ENCODE results near the gene WNT7B. TPM values are rescaled to one million over a fixed set of nuclear protein-coding genes. Genes with fewer than 3 reads are reported as not detected.
"Not testable (repeated sequence)": the region's sequence is repeated elsewhere in the genome, so short reads cannot be mapped to it uniquely, and the experiment has no call there.

The WNT7B gene
- total RNA-seq, 2 donors from 2014 or later, result not detected

DNA sequence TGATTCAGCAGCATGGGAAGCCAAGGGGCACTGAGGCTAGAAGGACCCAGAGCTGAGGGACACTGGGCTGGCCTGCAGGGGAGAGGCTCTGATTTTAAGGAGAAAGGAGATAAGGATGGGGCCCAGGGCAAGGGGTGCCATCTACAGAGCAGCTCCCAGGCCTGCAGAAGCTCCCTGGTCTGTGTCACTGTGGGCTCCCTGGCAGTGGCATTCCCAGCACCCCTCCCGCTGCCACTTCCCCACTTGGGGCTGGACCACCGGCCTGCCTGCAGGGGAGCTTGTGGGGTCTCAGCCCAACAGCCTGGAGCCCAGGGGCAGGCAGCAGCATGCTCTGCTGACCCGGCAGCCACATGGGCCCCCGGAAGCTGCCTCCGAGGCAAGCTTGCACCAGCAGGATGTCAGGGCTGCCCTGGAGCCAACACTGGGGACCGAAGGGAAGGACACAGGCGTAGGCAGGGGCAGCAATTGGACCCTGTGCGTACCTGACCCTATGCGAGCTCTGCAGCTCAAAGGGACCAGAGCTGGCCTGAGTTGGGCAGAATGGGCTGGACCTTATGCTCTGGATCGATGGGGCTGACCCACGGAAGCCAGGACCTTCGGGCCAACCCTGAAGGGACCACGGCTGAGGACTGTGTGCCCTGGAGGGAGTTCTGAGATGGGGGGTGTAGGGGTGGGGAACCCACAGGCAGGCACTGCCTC is 35.4 kb upstream of the WNT7B start:
- Mint-ChIP-seq H3K27me3 (no peaks in the 10 kb centered on the region), H3K9me3 (no peaks in the 10 kb centered on the region), H3K36me3 (no peaks in the 10 kb centered on the region), H3K27ac (no peak overlapping the region), H3K4me3 (no peak overlapping the region), H3K4me1 (ENCODE audit: low read depth in 2 of 2) (peaks cover 0 to 5% of the 10 kb centered on the region in 2 donors)
- no peak for DNase-seq (ENCODE audit: low spot score)
- no peak for ATAC-seq

DNA sequence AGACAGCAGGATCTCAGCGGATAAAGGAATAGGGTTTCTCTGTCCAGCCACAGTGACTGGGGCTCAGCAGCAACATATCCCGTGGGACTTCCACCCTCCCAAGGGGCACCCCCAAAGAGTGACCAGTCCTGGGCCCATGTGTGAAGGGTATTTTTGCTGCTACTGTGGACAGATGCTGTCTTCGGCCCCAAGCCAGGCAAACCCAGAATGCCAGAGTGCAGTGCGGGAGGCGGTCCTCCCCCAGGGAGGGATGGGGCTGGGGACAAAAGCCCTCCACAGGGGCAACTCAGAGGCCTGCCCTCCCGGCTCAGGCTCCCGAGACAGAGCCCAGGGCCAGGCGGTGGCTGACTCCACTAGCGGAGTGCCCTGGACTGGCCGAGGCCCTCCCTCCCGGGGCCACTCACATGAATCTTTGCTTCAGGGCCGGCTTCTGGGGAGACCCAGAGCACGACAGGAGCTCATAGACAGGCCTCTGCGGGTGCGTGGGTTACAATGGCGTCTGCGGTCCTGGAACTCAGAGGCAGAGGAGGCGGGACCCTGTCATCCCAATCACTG is 34.7 kb upstream of the WNT7B start:
- DNase-seq (ENCODE audit: low spot score), result no peak

DNA sequence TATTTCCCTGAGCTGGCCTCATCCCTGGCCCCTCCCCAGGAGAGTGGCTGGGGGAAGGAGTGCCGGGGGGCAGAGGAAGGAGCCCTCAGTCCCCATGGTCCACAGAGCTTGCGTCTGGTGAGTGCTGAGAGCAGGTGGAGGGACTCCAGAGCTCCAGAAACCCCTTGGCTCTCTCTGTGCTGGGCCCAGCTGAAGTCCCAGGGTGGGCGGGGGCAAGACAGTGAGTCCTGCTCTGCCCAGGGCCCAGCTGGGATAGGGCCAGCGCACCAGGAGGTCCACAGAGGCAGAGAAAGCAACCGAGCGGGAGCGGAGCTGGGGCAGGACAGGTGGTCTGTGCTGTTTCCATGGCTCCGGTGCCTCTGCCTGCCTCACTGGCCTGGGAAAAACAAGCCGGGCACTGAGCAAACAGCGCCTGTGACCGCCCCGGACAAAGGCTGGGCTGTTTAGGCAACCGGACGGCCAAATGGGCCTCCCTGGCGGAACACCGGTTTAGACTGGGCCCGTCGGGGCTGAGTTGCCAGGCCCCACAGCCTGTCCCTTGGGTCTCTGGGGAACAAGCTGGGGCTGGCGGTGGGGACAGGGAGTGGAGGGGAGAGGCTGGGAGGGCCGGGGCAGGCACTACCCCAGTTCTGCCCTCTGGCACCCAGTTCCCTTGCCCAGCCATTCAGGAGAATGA is 34.1 kb upstream of the WNT7B start:
- no peak for DNase-seq (ENCODE audit: low spot score)
- no peak for ATAC-seq
- Mint-ChIP-seq H3K4me1 (ENCODE audit: low read depth in 2 of 2) (peaks cover 0 to 7% of the 10 kb centered on the region in 2 donors), H3K9me3 (no peaks in the 10 kb centered on the region), H3K4me3 (no peak overlapping the region), H3K27ac (no peak overlapping the region), H3K27me3 (no peaks in the 10 kb centered on the region), H3K36me3 (no peaks in the 10 kb centered on the region)

More for the DNA sequence above, 34.7 kb upstream of the WNT7B start:
- Mint-ChIP-seq H3K9me3 (no peaks in the 10 kb centered on the region), H3K27me3 (no peaks in the 10 kb centered on the region), H3K27ac (no peak overlapping the region), H3K4me3 (no peak overlapping the region), H3K4me1 (ENCODE audit: low read depth in 2 of 2) (peaks cover 0 to 5% of the 10 kb centered on the region in 2 donors), H3K36me3 (no peaks in the 10 kb centered on the region)
- no peak for ATAC-seq

DNA sequence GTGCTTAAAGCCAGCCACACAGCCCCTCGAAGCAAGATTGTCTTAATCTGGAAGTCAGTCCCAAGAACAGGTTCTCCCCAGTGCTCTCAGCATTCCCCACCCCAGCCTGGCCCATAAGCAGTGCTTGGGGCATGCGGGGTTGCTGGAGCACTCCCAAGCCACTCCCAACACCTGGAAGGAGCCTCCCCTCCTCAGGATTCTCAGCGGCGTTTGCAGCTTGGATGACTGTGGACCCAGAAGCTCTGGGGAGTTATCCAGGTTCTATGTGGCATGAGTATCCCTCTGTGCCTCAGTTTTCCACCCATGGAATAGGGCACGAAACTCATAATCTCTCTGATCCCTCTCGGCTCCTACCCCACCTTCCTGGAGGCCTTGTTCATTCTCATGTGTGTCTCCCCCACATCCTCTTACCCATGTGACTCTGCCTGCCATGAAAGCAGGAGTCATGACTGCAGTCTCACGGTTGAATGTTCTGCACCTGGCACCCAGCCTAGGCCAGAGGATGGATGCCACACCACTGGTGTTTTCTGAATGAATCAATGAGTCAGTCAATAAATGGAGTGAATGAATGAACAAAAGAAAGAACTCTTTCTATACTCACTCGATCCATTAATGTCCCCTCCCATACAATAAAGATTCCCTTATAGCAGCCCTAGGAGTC is 33.4 kb upstream of the WNT7B start:
- no peaks in the 10 kb centered on the region for H3K9me3 Mint-ChIP-seq
- H3K4me3 Mint-ChIP-seq, result no peak overlapping the region
- H3K36me3 Mint-ChIP-seq, result no peaks in the 10 kb centered on the region
- no peak for DNase-seq (ENCODE audit: low spot score)
- H3K4me1 Mint-ChIP-seq (ENCODE audit: low read depth in 2 of 2), result peaks cover 0 to 9% of the 10 kb centered on the region in 2 donors
- H3K27me3 Mint-ChIP-seq, result no peaks in the 10 kb centered on the region
- H3K27ac Mint-ChIP-seq, result peak overlapping the region in 1 of 2 donors; percentile 55
- no peak for ATAC-seq

DNA sequence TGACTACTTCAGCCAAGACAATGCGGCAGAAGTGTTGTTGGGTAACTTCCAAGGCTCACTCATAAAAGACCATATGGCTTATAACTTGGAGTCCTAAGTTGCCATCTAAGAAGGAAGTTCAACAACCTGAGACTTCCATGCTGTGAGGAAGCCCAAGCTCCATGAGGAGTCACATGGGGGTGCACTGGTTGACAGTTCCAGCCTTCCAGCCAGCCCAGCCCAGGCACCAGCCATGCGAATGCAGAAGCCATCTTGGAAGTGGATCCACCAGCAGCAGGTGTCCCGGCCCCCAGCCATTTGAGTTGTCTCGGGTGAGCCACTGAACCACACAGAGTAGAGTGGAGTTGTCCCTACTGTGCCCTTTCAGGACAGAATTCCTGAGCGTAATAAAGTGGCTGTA is 32.8 kb upstream of the WNT7B start:
- Mint-ChIP-seq H3K4me3 (no peak overlapping the region), H3K4me1 (ENCODE audit: low read depth in 2 of 2) (peaks cover 3 to 12% of the 10 kb centered on the region in 2 donors), H3K27ac (no peak overlapping the region), H3K36me3 (no peaks in the 10 kb centered on the region), H3K9me3 (no peaks in the 10 kb centered on the region), H3K27me3 (no peaks in the 10 kb centered on the region)
- DNase-seq (ENCODE audit: low spot score), result no peak
- ATAC-seq, result no peak

DNA sequence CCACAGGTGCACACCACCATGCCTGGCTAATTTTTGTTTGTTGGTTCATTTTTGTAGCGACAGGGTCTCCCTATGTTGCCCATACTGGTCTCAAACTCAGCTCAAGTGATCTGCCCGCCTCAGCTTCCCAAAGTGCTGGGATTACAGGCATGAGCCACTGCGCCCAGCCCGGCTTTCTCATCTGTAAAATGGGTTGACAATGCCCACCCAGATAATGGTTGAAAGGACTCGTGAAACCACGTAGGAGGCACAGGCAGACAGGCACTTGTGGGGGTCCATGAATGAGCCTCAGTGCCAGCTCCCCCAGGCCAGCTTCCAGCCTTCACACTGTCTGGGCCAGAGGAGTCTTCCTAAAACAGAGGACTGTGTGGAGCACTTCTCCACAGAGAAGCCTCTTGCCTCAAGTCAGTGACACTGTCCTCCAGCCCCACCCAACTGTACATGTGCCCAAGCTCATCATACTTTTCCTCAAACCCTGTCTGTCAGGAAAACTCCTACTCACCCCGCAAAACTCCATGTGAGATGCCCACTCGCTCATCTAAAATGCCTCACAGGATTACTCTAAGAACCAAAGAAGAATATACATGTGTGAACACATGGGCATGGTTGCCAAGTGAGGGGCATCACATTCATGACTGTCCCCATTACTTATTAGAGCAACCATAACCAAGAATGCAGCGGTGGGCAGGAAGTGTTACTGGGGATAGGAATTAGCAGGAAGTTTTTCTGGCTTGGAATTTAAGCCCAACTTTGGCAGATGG is 32.1 kb upstream of the WNT7B start:
- Mint-ChIP-seq H3K9me3 (no peaks in the 10 kb centered on the region), H3K4me1 (ENCODE audit: low read depth in 2 of 2) (peaks cover 10 to 14% of the 10 kb centered on the region in 2 donors), H3K36me3 (no peaks in the 10 kb centered on the region), H3K4me3 (no peak overlapping the region), H3K27ac (no peak overlapping the region), H3K27me3 (no peaks in the 10 kb centered on the region)
- ATAC-seq (no peak), DNase-seq (ENCODE audit: low spot score) (no peak)

DNA sequence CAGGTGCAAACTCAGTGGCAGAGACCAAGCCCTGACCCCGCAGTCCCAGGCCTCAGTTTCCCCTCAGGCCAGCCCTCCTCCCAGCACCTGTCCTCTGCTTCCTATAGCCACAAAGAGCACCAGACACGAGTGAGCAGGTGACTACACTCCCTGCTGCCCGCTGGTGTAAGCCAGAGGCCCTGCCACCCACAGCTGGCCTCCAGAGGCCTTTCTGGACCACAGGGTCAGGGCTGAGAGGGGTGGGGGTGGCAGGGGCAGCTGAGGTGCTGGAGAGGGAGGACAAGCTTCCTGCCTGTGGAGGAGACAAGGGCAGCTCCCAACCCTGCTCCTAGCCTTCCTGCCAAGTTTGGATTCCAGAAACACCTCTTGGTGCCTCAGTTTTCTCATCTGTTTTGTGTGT is 31.3 kb upstream of the WNT7B start:
- Mint-ChIP-seq H3K27me3 (no peaks in the 10 kb centered on the region), H3K27ac (no peak overlapping the region), H3K36me3 (no peaks in the 10 kb centered on the region), H3K4me1 (ENCODE audit: low read depth in 2 of 2) (peaks cover 13 to 17% of the 10 kb centered on the region in 2 donors), H3K4me3 (no peak overlapping the region), H3K9me3 (no peaks in the 10 kb centered on the region)
- ATAC-seq (no peak), DNase-seq (ENCODE audit: low spot score) (no peak)

DNA sequence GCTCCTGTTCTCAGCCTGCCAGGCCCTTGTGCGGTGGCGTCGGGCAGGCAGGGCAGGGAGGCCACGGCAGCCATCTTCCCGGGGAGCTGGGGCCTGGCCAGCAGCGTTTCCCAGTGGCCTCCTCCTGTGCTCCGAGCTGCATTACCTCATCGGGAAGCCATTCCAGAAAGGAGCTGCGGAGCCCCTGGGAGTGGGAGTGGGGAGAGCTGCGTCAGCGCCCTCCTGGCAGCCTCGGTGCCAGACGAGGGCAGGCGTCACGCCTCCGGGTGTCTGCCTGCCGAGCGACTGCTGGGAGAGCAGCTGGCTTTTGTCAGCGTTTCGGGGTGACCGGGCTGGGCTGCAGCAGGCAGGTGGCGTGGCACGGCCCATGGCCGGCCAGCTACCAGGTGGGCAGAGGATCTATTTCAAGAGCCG is 30.9 kb upstream of the WNT7B start:
- Mint-ChIP-seq H3K9me3 (no peaks in the 10 kb centered on the region), H3K4me1 (ENCODE audit: low read depth in 2 of 2) (peaks cover 13 to 17% of the 10 kb centered on the region in 2 donors), H3K36me3 (no peaks in the 10 kb centered on the region), H3K27me3 (no peaks in the 10 kb centered on the region), H3K27ac (no peak overlapping the region), H3K4me3 (no peak overlapping the region)
- no peak for DNase-seq (ENCODE audit: low spot score)
- ATAC-seq, result no peak

DNA sequence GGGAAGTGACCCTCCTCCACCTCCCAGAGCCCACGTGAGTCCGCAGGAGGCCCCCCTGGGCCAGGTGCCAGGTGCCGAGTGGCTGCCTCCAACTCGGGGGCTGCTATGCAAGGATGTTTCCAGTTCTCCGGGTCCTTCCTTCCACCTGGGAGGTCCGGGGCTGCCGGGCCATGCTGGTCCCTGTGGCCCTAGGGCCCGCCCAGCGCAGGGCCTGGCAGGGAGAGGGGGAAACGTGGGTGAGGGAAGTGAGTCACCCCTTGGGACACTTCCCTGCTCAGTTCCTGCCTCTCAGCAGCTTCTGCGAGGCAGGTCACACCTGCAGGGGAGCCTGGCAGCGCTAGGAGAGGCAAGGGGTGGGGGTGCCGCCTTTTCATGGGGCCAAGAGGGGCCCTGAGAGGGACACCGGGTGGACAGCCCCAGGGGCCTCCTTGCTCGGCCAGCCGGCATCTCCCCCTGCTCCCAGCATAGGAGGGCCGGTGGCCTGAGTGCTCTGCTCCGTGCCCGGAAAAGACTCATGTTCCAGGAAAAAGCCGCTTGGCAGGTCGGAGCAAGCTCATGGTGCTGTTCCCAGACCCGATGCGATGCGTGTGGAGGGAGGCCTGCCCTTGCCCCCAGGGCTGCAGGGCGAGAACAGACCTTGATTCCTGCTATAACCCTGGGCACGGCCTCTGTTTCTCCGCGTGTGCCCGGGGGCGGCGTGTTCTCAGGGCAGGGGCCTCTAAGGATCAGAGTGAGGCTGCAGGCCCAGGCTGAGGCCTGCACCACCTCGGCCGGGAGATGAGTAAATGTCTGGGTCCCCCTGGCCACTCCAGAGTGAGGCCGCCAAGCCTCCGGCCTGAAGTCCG is 30.3 kb upstream of the WNT7B start:
- no peak overlapping the region for H3K4me3 Mint-ChIP-seq
- H3K36me3 Mint-ChIP-seq, result no peaks in the 10 kb centered on the region
- no peak overlapping the region for H3K27ac Mint-ChIP-seq
- ATAC-seq (no peak), DNase-seq (ENCODE audit: low spot score) (no peak)
- no peaks in the 10 kb centered on the region for H3K27me3 Mint-ChIP-seq
- peaks cover 13 to 17% of the 10 kb centered on the region in 2 donors for H3K4me1 Mint-ChIP-seq (ENCODE audit: low read depth in 2 of 2)
- H3K9me3 Mint-ChIP-seq, result no peaks in the 10 kb centered on the region

DNA sequence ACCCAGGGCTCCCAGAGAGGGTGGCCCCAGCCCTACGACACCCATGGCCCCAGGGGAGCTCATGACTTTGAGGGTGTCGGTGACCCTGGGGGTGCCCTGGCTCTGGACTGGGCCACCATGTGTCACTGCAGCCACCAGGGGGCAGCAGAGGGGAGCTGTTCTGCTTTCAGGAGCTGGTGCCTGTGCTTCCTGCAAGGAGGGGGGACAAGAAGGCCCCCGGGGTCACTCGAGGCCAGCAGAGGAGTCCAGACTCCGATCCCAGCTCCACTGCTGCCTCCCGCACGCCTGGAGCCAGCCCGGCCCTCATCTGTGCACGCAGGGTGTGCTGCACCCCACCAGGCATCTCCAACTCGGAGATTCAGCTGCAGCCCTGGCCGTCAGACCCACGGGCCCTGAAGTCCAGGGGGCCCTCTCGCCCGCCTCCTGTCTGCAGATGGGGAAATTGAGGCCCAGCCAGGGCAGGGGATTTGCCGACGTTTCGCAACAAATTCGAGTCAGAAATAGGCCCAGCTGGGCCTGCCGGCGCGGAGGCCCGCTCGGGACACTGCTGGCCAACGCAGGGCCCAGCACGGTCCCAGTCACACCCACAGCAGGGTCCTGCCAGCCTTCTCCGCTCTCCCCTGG is 29.5 kb upstream of the WNT7B start:
- peak; percentile 88 for DNase-seq (ENCODE audit: low spot score)
- no peaks in the 10 kb centered on the region for H3K27me3 Mint-ChIP-seq
- ATAC-seq, result peak; percentile 71 to 81
- H3K36me3 Mint-ChIP-seq, result no peaks in the 10 kb centered on the region
- peaks cover 13 to 17% of the 10 kb centered on the region in 2 donors for H3K4me1 Mint-ChIP-seq (ENCODE audit: low read depth in 2 of 2)
- no peak overlapping the region for H3K4me3 Mint-ChIP-seq
- no peak overlapping the region for H3K27ac Mint-ChIP-seq
- no peaks in the 10 kb centered on the region for H3K9me3 Mint-ChIP-seq

DNA sequence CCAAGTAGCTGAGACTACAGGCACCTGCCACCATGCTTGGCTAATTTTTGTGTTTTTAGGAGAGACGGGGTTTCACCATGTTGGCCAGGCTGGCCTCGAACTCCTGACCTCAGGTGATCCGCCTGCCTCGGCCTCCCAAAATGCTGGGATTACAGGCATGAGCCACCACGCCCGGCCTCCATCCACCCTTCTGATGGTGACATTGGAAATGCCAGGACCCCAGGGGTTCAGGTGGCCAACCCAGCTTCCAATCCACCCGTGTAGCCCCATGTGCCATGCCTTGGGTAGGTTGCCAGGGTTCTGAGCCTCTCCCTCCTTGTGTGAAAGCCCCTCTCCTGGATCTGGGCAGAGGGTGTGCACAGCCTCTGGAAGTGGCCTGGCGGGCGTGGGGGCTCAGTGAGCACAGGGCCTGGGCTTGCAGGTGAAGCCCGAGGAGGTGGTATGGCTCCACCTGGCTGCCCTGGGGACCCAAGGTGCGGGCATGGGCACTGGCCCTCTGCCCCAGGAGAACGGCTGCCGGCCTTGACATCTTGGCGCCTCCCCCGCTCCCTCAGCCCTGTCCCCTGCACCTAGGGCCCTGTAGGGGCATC is 28.2 kb upstream of the WNT7B start:
- Mint-ChIP-seq H3K4me3 (peak overlapping the region; percentile 60), H3K4me1 (ENCODE audit: low read depth in 2 of 2) (peaks cover 13 to 17% of the 10 kb centered on the region in 2 donors)
- H3K27ac Mint-ChIP-seq; ATAC-seq; DNase-seq (ENCODE audit: low spot score); H3K9me3 Mint-ChIP-seq; H3K27me3 Mint-ChIP-seq; H3K36me3 Mint-ChIP-seq: not testable (repeated sequence)

Measured in natural killer cell treated with Interleukin-12 subunit alpha and Interleukin-12 subunit beta and Interleukin-15 and Interleukin-18, amount 100 ng/mL, for 72 hours (primary cell).